ENCODE results near the gene KRT35. TPM values are rescaled to one million over a fixed set of nuclear protein-coding genes. Genes with fewer than 3 reads are reported as not detected.
A peak's percentile ranks its signal among the peaks of the same experiment; 100 is the strongest.

The KRT35 gene
- not detected for total RNA-seq
- not detected for polyA plus RNA-seq
- long read RNA-seq, donor 1: 0 reads
- long read RNA-seq, donor 2: 0 reads
- long read RNA-seq, donor 3: 0 reads

GRCh38 chr17:41481036-41481435 lies at the start of gene KRT35:
Gene KRT35, minus strand, starts transcription at chr17:41481151. Its CDS starts 54 bp downstream, at chr17:41481097.
- DNase-seq: no peak
- H3K27me3 ChIP-seq: peaks cover 0 to 9% (median 6%) of the 10 kb centered on the region in 7 donors
- no peak within 1 kb of the TSS for H3K27ac ChIP-seq
- no peaks in the 10 kb centered on the region for H3K9me3 ChIP-seq
- no peak for ATAC-seq
- H3K4me1 ChIP-seq: no peaks in the 10 kb centered on the region
- H3K4me3 ChIP-seq: no peak within 1 kb of the TSS
- TF ChIP-seq, protein P1, sequence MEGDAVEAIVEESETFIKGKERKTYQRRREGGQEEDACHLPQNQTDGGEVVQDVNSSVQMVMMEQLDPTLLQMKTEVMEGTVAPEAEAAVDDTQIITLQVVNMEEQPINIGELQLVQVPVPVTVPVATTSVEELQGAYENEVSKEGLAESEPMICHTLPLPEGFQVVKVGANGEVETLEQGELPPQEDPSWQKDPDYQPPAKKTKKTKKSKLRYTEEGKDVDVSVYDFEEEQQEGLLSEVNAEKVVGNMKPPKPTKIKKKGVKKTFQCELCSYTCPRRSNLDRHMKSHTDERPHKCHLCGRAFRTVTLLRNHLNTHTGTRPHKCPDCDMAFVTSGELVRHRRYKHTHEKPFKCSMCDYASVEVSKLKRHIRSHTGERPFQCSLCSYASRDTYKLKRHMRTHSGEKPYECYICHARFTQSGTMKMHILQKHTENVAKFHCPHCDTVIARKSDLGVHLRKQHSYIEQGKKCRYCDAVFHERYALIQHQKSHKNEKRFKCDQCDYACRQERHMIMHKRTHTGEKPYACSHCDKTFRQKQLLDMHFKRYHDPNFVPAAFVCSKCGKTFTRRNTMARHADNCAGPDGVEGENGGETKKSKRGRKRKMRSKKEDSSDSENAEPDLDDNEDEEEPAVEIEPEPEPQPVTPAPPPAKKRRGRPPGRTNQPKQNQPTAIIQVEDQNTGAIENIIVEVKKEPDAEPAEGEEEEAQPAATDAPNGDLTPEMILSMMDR (IDR thresholded peaks at IDR 0.05): no peak
- WGBS, 2 donors: 89 to 97% methylated on average over 2 of the region's 2 CpGs
- intact Hi-C loops (cut with DNase I): no loop called here
- H3K36me3 ChIP-seq: no peaks in the 10 kb centered on the region

- no peaks in the 10 kb centered on the region for H3K9me3 ChIP-seq
- no peaks in the 10 kb centered on the region for H3K36me3 ChIP-seq
- no peak overlapping the region for H3K27ac ChIP-seq
- TF ChIP-seq, protein P1 (IDR thresholded peaks at IDR 0.05): no peak
- 57 to 58% methylated on average over 8 of the region's 8 CpGs for WGBS, 2 donors
- H3K4me3 ChIP-seq: no peak overlapping the region
- peaks cover 0 to 11% (median 8%) of the 10 kb centered on the region in 9 donors for H3K4me1 ChIP-seq
- ATAC-seq: peak in 1 of 8 donors; percentile 53
- DNase-seq: no peak
- intact Hi-C loops (cut with DNase I): no loop called here
- H3K27me3 ChIP-seq: peaks cover 8 to 88% (median 83%) of the 10 kb centered on the region in 7 donors
Observed at GRCh38 chr17:41530062-41531048, 49.4 kb upstream of the KRT35 start.

DNA sequence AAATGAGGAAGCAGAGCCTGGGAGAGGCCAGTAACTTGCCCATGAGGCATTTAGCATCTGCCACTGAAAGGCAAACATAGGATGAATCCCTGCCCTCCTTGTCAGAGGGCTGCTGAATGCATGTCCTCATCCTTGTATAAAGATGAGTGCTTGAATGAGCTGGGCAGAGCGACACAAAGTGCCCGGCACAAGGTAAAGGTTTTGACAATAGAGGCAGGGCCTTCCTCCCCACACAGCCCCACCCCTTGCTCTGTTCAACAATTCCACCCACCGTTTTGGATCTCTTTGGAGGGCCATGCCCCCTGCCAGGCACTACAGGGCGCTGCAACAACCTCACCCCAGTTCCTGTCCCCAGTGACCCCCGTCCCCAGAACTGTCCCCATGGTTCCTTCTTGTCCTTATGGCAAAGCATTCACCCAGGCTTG lies 48.6 kb upstream of the KRT35 start:
- Histone ChIP-seq H3K27me3 (peaks cover 8 to 81% (median 77%) of the 10 kb centered on the region in 7 donors), H3K9me3 (no peaks in the 10 kb centered on the region)
- 60 to 63% methylated on average over 5 of the region's 5 CpGs for WGBS, 2 donors

GRCh38 chr17:41528959-41529353 lies 48.0 kb upstream of the KRT35 start:
- no peak for DNase-seq
- Histone ChIP-seq H3K27me3 (peaks cover 8 to 80% (median 76%) of the 10 kb centered on the region in 7 donors), H3K27ac (no peak overlapping the region), H3K9me3 (no peaks in the 10 kb centered on the region), H3K4me1 (peaks cover 0 to 11% (median 8%) of the 10 kb centered on the region in 9 donors), H3K4me3 (no peak overlapping the region), H3K36me3 (no peaks in the 10 kb centered on the region)
- TF ChIP-seq, protein P1 (IDR thresholded peaks at IDR 0.05): no peak
- ATAC-seq: no peak
- intact Hi-C loops (cut with DNase I): no loop called here
- WGBS, 2 donors: 50 to 54% methylated on average over 10 of the region's 10 CpGs

More for the DNA sequence above, 48.6 kb upstream of the KRT35 start:
- TF ChIP-seq, protein P1 (IDR thresholded peaks at IDR 0.05): no peak
- ATAC-seq: no peak
- Histone ChIP-seq H3K4me1 (peaks cover 0 to 11% (median 8%) of the 10 kb centered on the region in 9 donors), H3K36me3 (no peaks in the 10 kb centered on the region), H3K27ac (no peak overlapping the region), H3K4me3 (no peak overlapping the region)
- intact Hi-C loops (cut with DNase I): no loop called here
- no peak for DNase-seq
